Thoracic aorta (tissue), 2 donors: Measurements from ENCODE around the gene CCDC194. TPM values are rescaled to one million over a fixed set of nuclear protein-coding genes. Genes with fewer than 3 reads are reported as not detected.
A peak's percentile ranks its signal among the peaks of the same experiment; 100 is the strongest.

Experiments used
- ATAC-seq: fragments of 150-250 bp; one replicate; pipeline ENCODE4 v1.8.0; 2017; ENCODE audit warnings: low read depth; ENCODE audit not compliant: insufficient number of reproducible peaks, low FRiP score
- DNase-seq: peaks from one replicate; pipeline ENCODE4 v3.0.0-alpha.2; 2020; ENCODE audit warnings: low spot score
- H3K27ac ChIP-seq, 2 donors: fragments of 200-600 bp; sonication (generic); 1 replicate in 1 of 2; 2 replicates in 1 of 2; pipeline ENCODE4 v1.5.1; 2016; ENCODE audit warnings: mild to moderate bottlenecking in 2 of 2, moderate library complexity in 2 of 2
- H3K27me3 ChIP-seq: fragments of 200-600 bp; sonication (generic); replicated peaks from 2 replicates; pipeline ENCODE4 v1.6.0; 2016; ENCODE audit warnings: mild to moderate bottlenecking; ENCODE audit not compliant: insufficient read depth
- H3K36me3 ChIP-seq: fragments of 200-600 bp; sonication (generic); one replicate; pipeline ENCODE4 v1.5.1; 2016
- H3K4me1 ChIP-seq, 2 donors: fragments of 200-600 bp; sonication (generic); 1 replicate in 1 of 2; 2 replicates in 1 of 2; pipeline versions ENCODE4 v1.5.1 to v1.6.0; 2016; ENCODE audit warnings: low read depth in 2 of 2, mild to moderate bottlenecking in 1 of 2; ENCODE audit not compliant: control insufficient read depth in 1 of 2
- H3K4me3 ChIP-seq: fragments of 200-600 bp; sonication (generic); 2 replicates; pipeline ENCODE4 v1.5.1; 2016; ENCODE audit warnings: mild to moderate bottlenecking
- H3K9me3 ChIP-seq: fragments of 200-600 bp; sonication (generic); 2 replicates; pipeline ENCODE4 v1.5.1; 2016
- total RNA-seq, 2 donors: library from RNA; depleted of rRNA; stranded (reverse); fragments of >200 nt; gene quantifications; one replicate each; pipeline versions ENCODE4 v1.1.0 to v1.2.3, GENCODE V29; 2016
- TF ChIP-seq, protein P1 (sequence below): fragments of 200-600 bp; sonication (generic); IDR thresholded peaks from one replicate; pipeline ENCODE4 v1.5.1; 2019; ENCODE audit warnings: antibody characterized with exemption

The CCDC194 gene
- total RNA-seq, 2 donors from 2014 or later, result not detected

DNA sequence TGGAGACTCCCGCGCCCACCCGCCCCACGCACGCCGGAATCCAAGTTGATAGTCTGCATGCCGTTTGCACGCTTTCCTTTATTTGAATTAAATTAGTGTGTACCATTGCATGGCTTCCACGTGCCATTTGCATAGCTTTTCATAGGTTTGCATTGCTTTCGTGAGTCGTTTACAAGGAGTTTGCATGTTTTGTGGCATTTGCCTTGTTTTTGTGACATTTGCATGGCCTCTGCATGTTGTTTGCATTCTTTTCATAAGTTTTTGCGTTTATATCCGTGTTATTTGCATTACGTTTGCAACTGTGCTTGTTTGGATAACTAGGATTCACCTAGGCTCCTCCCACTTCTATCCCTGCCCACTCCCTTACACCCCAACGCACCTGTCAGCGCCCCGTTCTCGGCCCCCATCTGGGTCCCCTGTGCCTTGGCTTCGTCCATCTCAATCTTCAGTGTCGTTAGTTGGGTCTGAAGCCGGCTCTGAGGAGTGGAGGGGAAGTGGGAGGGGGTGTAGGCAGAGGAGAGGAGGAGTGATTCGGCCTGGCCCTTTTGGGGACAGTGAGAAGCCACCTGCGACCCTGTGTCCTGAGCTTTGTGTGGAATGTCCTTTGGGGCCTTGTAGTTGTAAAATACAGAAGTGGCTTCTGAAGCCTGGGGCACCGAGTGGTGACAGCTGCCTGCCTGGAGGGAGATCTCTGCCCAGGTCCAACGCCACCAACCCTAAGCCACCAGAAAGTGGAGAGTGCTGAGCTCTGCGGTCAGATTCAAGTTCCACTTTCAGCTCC lies 2.4 kb downstream of the CCDC194 start:
- no peak for DNase-seq
- H3K27ac ChIP-seq, result no peak overlapping the region
- H3K27me3 ChIP-seq, result no peaks in the 10 kb centered on the region
- H3K9me3 ChIP-seq, result no peaks in the 10 kb centered on the region
- ATAC-seq, result no peak
- no peaks in the 10 kb centered on the region for H3K36me3 ChIP-seq
- TF ChIP-seq, protein P1, sequence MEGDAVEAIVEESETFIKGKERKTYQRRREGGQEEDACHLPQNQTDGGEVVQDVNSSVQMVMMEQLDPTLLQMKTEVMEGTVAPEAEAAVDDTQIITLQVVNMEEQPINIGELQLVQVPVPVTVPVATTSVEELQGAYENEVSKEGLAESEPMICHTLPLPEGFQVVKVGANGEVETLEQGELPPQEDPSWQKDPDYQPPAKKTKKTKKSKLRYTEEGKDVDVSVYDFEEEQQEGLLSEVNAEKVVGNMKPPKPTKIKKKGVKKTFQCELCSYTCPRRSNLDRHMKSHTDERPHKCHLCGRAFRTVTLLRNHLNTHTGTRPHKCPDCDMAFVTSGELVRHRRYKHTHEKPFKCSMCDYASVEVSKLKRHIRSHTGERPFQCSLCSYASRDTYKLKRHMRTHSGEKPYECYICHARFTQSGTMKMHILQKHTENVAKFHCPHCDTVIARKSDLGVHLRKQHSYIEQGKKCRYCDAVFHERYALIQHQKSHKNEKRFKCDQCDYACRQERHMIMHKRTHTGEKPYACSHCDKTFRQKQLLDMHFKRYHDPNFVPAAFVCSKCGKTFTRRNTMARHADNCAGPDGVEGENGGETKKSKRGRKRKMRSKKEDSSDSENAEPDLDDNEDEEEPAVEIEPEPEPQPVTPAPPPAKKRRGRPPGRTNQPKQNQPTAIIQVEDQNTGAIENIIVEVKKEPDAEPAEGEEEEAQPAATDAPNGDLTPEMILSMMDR, result peak; percentile 11
- peaks cover 3 to 13% of the 10 kb centered on the region in 2 donors for H3K4me1 ChIP-seq
- H3K4me3 ChIP-seq, result peak overlapping the region; percentile 83

DNA sequence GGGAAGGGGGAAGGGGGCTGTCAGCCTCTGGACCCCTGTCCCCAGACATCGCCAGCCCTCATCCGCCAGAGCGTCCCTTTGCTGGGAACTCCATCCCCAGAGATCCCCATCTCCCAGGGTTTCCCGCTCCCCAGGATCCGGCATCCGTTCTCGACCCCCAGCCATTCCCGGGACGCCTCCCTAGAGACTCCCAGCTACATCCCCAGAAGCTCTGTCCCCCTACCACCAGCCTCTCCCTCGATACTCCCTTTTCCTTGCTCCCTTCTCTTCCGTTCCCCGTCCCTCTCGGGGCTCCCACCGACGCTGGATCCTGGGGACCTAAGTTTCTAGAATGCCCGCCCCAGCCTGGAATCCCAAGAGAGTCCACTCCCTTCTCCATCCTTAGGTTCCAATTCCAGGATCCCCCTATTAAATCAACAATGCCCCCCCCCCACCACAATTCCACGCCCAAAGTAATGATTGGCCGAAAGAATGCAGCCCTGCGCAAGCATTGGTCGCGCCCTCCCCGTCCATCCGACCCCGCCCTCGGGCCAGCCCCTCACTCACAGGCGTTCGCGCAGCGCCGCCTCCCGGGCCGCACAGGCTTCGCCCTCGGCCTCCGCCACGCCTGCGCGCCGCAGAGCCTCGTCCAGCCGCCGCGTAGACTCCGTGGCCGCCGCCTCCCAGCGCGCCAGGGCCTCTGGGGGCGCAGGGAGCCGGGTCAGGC lies 3.2 kb downstream of the CCDC194 start:
- peak; percentile 71 for DNase-seq
- no peaks in the 10 kb centered on the region for H3K9me3 ChIP-seq
- no peaks in the 10 kb centered on the region for H3K36me3 ChIP-seq
- H3K27ac ChIP-seq, result no peak overlapping the region
- TF ChIP-seq, protein P1, result peak; percentile 70
- H3K27me3 ChIP-seq, result no peaks in the 10 kb centered on the region
- peak; percentile 71 for ATAC-seq
- peak overlapping the region; percentile 83 for H3K4me3 ChIP-seq
- H3K4me1 ChIP-seq, result peaks cover 3 to 14% of the 10 kb centered on the region in 2 donors

DNA sequence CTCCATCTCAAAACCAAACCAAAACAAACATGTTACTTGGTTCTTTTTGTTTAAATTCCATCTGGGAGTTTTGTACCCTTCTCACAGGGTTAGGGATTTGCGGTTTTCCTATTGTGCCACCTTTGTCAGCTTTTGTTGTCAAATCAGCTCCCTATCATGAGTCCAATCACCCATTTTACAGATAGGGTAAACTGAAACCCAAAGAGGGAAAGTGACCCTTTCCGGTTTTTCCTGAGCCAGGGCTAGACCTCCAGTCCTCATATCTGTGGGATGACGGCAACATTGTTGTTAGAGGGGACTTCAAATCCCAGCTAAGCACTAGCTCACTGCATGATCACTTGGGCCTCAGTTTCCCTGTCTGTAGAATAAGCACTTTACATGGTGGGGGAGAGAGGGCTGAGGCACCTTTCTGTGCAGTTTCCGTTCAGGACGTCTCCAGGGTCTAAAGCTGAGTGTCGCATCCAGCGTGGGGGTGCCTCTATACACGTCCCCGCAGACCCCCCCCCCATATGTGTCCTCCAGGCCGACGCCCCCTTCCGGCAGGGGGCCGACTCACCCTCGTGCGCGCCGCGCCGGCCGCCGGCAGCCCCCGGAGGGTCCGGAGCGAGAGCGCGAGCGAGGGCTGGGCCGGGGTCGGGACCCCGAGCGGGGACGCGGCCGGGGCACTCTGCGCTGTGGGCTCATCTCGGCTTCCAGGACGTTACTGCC lies 3.9 kb downstream of the CCDC194 start:
- no peak for ATAC-seq
- DNase-seq, result no peak
- Histone ChIP-seq H3K36me3 (no peaks in the 10 kb centered on the region), H3K27me3 (no peaks in the 10 kb centered on the region), H3K4me3 (peak overlapping the region; percentile 83), H3K27ac (no peak overlapping the region), H3K4me1 (peaks cover 3 to 18% of the 10 kb centered on the region in 2 donors), H3K9me3 (no peaks in the 10 kb centered on the region)
- TF ChIP-seq, protein P1, result no peak

DNA sequence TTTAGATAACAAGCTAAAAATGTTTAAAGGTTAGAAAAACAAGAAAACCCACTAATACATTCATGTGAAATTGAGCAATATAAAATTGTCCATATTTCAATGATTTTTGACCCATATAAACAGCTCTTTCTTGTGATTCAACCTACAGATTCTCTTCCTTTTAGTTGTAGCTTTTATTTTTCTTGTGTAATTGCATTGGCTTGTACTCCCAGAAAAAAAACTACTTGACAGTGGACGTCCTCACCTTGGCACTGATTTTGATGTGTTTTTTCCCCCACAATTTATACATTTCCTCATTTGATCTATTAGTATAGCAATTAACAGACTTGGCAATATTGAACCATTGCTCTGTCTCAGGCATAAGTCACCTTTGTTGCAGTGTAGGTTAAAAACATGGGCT lies 4.7 kb downstream of the CCDC194 start:
- TF ChIP-seq, protein P1, result no peak
- no peaks in the 10 kb centered on the region for H3K27me3 ChIP-seq
- peaks cover 3 to 18% of the 10 kb centered on the region in 2 donors for H3K4me1 ChIP-seq
- no peaks in the 10 kb centered on the region for H3K9me3 ChIP-seq
- H3K4me3 ChIP-seq, result no peak overlapping the region
- H3K36me3 ChIP-seq, result no peaks in the 10 kb centered on the region
- H3K27ac ChIP-seq, result no peak overlapping the region
- DNase-seq (no peak), ATAC-seq (no peak)
